IMR-90 (cell line): ENCODE measurements around the gene POMGNT1. TPM values are rescaled to one million over a fixed set of nuclear protein-coding genes. Genes with fewer than 3 reads are reported as not detected.
"Not testable (repeated sequence)": the region's sequence is repeated elsewhere in the genome, so short reads cannot be mapped to it uniquely, and the experiment has no call there.

Experiments
- ATAC-seq: fragments of 200-7000 bp; cut with Tn5 transposase; 2 replicates; pipeline ENCODE4 v1.9.1; 2020; ENCODE audit warnings: low read depth, mild to moderate bottlenecking, moderate library complexity
- BruUV-seq: library from RNA; stranded (reverse); fragments of 400-500 nt; replicated peaks from 2 replicates; lab custom pipeline; 2021; lab: Mats Ljungman, UMichigan
- CTCF ChIA-PET: fragments of 300-600 bp; formaldehyde crosslinking; extraction: SDS; loops from one replicate; lab custom pipeline; 2021; ENCODE audit warnings: antibody characterized with exemption; lab: Yijun Ruan, JAX
- POLR2A ChIA-PET: fragments of 300-600 bp; sonication (Branson Sonifier 250); formaldehyde crosslinking; loops from one replicate; lab custom pipeline; 2022; ENCODE audit warnings: antibody characterized with exemption; ENCODE audit not compliant: unreplicated experiment; lab: Charles Lee
- DNase-seq: peaks from one replicate; pipeline ENCODE4 v3.0.0; 2013
- H2AFZ ChIP-seq: replicated peaks from 2 replicates; pipeline ENCODE3; 2013; ENCODE audit warnings: low read length, mild to moderate bottlenecking; ENCODE audit not compliant: poor library complexity
- H2AK5ac ChIP-seq: 2 replicates; pipeline ENCODE4 v1.6.1; 2013; ENCODE audit warnings: low read depth, low read length, inconsistent platforms
- H2AK9ac ChIP-seq: replicated peaks from 2 replicates; pipeline ENCODE3; 2013; ENCODE audit warnings: mild to moderate bottlenecking, low read depth, low read length, moderate library complexity; ENCODE audit not compliant: poor library complexity
- H2BK120ac ChIP-seq: 2 replicates; pipeline ENCODE4 v1.6.1; 2013; ENCODE audit warnings: low read depth, low read length, inconsistent platforms
- H2BK15ac ChIP-seq: 3 replicates; pipeline ENCODE4 v1.6.1; 2013; ENCODE audit warnings: low read depth, low read length, inconsistent platforms
- H2BK20ac ChIP-seq: 2 replicates; pipeline ENCODE4 v1.6.1; 2013; ENCODE audit warnings: low read depth, mild to moderate bottlenecking, inconsistent platforms, low read length, moderate library complexity
- H2BK5ac ChIP-seq: 2 replicates; pipeline ENCODE4 v1.6.1; 2013; ENCODE audit warnings: mild to moderate bottlenecking, low read depth, low read length, inconsistent platforms; ENCODE audit not compliant: poor library complexity, severe bottlenecking
- H3K14ac ChIP-seq: replicated peaks from 2 replicates; pipeline ENCODE4 v1.6.1; 2013; ENCODE audit warnings: low read depth, low read length, inconsistent platforms
- H3K18ac ChIP-seq: 2 replicates; pipeline ENCODE4 v1.6.1; 2013; ENCODE audit warnings: low read depth, low read length, control low read depth
- H3K23ac ChIP-seq: 2 replicates; pipeline ENCODE4 v1.6.1; 2013; ENCODE audit warnings: low read depth, low read length, inconsistent platforms
- H3K27ac ChIP-seq: 2 replicates; pipeline ENCODE4 v1.5.1; 2013; ENCODE audit warnings: mild to moderate bottlenecking, control low read depth, low read length; ENCODE audit not compliant: insufficient read depth
- H3K27me3 ChIP-seq: 2 replicates; pipeline ENCODE4 v1.6.1; 2013; ENCODE audit warnings: low read length; ENCODE audit not compliant: control insufficient read depth, insufficient read depth
- H3K36me3 ChIP-seq: 2 replicates; pipeline ENCODE4 v1.6.1; 2013; ENCODE audit warnings: low read length, mixed read lengths; ENCODE audit not compliant: control insufficient read depth, insufficient read depth
- H3K4ac ChIP-seq: 2 replicates; pipeline ENCODE4 v1.6.1; 2013; ENCODE audit warnings: low read depth, low read length, inconsistent platforms
- H3K4me1 ChIP-seq: 2 replicates; pipeline ENCODE4 v1.6.1; 2013; ENCODE audit warnings: low read length, mixed read lengths; ENCODE audit not compliant: control insufficient read depth, insufficient read depth
- H3K4me2 ChIP-seq: 2 replicates; pipeline ENCODE4 v1.6.1; 2013; ENCODE audit warnings: low read depth, mild to moderate bottlenecking, control low read depth, low read length, moderate library complexity
- H3K4me3 ChIP-seq: 2 replicates; pipeline ENCODE4 v1.5.1; 2013; ENCODE audit warnings: low read depth, mild to moderate bottlenecking, control low read depth, low read length, moderate library complexity; ENCODE audit not compliant: insufficient read depth
- H3K56ac ChIP-seq: 2 replicates; pipeline ENCODE4 v1.6.1; 2013; ENCODE audit warnings: low read length, inconsistent platforms; ENCODE audit not compliant: insufficient read depth; ENCODE audit errors: extremely low read depth
- H3K79me1 ChIP-seq, 2 experiments: 2 replicates each; pipeline ENCODE4 v1.6.1; 2013; ENCODE audit warnings: low read length in 2 of 2, inconsistent platforms in 1 of 2, low read depth in 1 of 2
- H3K9ac ChIP-seq: 2 replicates; pipeline ENCODE4 v1.6.1; 2013; ENCODE audit warnings: low read depth, low read length, control low read depth
- H3K9me1 ChIP-seq: 2 replicates; pipeline ENCODE4 v1.6.1; 2013; ENCODE audit warnings: low read length, inconsistent platforms; ENCODE audit not compliant: insufficient read depth
- H3K9me3 ChIP-seq: 2 replicates; pipeline ENCODE4 v1.6.1; 2013; ENCODE audit warnings: low read length; ENCODE audit not compliant: control insufficient read depth, insufficient read depth
- H4K20me1 ChIP-seq: 2 replicates; pipeline ENCODE4 v1.6.1; 2013; ENCODE audit warnings: low read length, inconsistent platforms; ENCODE audit not compliant: insufficient read depth
- H4K5ac ChIP-seq: 2 replicates; pipeline ENCODE4 v1.6.1; 2013; ENCODE audit warnings: mild to moderate bottlenecking, low read depth, low read length, control low read depth
- H4K8ac ChIP-seq, 2 experiments: 2 replicates each; pipeline ENCODE4 v1.6.1; 2013; ENCODE audit warnings: low read depth in 2 of 2, low read length in 2 of 2, control low read depth in 1 of 2, inconsistent platforms in 1 of 2
- H4K91ac ChIP-seq: 2 replicates; pipeline ENCODE4 v1.6.1; 2013; ENCODE audit warnings: low read depth, low read length, inconsistent platforms; ENCODE audit not compliant: insufficient read depth
- WGBS, 2 experiments: methylation state at CpG; one replicate each; pipeline versions ENCODE4 v1.1.5 to v1.1.7; 2013; ENCODE audit warnings: missing lambda C conversion rate in 2 of 2; ENCODE audit not compliant: insufficient read length in 1 of 2; ENCODE audit errors: extremely low coverage in 2 of 2; 5-methylcytosine and 5-hydroxymethylcytosine counted together
- dilution Hi-C: fragments of 300-500 bp; cut with HindIII; formaldehyde crosslinking; loops from one replicate; pipeline ENCODE4 v1.14.3; 2018; ENCODE audit warnings: low sequenced_read_pairs; ENCODE audit not compliant: unreplicated experiment
- in situ Hi-C: fragments of 300-500 bp; cut with MboI; formaldehyde crosslinking; loops from 3 replicates; pipeline ENCODE4 v1.14.3; 2019; ENCODE audit warnings: low sequenced_read_pairs, inconsistent platforms, mixed read lengths
- intact Hi-C: fragments of 100-400 bp; cut with micrococcal nuclease; formaldehyde crosslinking; loops from 2 replicates; pipeline ENCODE4 v1.10.0; 2022
- polyA plus RNA-seq, 3 experiments: library from polyadenylated mRNA; depleted of rRNA; stranded (reverse); fragments of >200 nt; gene quantifications; 2 replicates each; pipeline ENCODE4 v1.2.3, GENCODE V29; 2012; ENCODE audit warnings: low replicate concordance in 1 of 3
- total RNA-seq: library from RNA; depleted of rRNA; stranded (reverse); fragments of >200 nt; gene quantifications from 2 replicates; pipeline ENCODE4 v1.2.3, GENCODE V29; 2012

POMGNT1 gene
- total and polyA plus RNA-seq, 2 of the 4 experiments (the other 2 are of a cell fraction), result 54.8 to 65.3 TPM

DNA sequence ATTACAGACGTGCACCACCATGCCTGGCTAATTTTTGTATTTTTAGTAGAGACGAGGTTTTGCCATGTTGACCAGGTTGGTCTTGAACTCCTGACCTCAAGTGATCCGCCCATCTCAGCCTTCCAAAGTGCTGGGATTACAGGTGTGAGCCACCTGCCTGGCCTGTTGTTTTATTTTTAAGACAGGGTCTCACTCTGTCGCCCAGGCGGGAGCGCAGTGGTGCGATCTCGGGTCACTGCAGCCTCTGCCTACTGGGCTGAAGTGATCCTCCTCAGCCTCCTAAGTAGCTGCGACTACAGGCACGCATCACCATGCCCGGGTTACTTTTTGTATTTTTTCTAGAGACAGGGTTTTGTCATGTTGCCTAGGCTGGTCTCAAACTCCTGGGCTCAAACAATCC lies 24.8 kb upstream of the POMGNT1 start:
- H2BK15ac ChIP-seq, H2BK120ac ChIP-seq, BruUV-seq, H3K9ac ChIP-seq, H2BK5ac ChIP-seq, H3K4me2 ChIP-seq, H3K4ac ChIP-seq, H3K27me3 ChIP-seq, H3K56ac ChIP-seq, H3K18ac ChIP-seq, H3K36me3 ChIP-seq, H2AK9ac ChIP-seq, H3K23ac ChIP-seq, H4K8ac ChIP-seq, H3K9me1 ChIP-seq, H3K4me3 ChIP-seq, H4K20me1 ChIP-seq, H3K14ac ChIP-seq, H2BK20ac ChIP-seq, H2AFZ ChIP-seq, H4K91ac ChIP-seq, dilution Hi-C loops, H3K9me3 ChIP-seq, H3K79me1 ChIP-seq, H4K5ac ChIP-seq, H3K4me1 ChIP-seq, H3K27ac ChIP-seq, ATAC-seq, H2AK5ac ChIP-seq, in situ Hi-C loops, POLR2A ChIA-PET, DNase-seq: not testable (repeated sequence)
- CTCF ChIA-PET, result interaction anchor here (0.6 to 3.1 kb wide), 13 partner anchors 9 to 191 kb away, joined by 3 to 21 read pairs (median 4); partner anchors contain the start of genes LURAP1 and POMGNT1
- WGBS, 2 experiments, result 100% methylated on average over 2 of the region's 11 CpGs; no CpG with 5 or more reads in 1 of the 2 experiments
- intact Hi-C loops, result loop anchor here (1.0 kb wide), 2 partner anchors 44 to 186 kb away; no protein-coding TSS in a partner anchor
